ENCODE measurements around the gene FUT6.

DNA sequence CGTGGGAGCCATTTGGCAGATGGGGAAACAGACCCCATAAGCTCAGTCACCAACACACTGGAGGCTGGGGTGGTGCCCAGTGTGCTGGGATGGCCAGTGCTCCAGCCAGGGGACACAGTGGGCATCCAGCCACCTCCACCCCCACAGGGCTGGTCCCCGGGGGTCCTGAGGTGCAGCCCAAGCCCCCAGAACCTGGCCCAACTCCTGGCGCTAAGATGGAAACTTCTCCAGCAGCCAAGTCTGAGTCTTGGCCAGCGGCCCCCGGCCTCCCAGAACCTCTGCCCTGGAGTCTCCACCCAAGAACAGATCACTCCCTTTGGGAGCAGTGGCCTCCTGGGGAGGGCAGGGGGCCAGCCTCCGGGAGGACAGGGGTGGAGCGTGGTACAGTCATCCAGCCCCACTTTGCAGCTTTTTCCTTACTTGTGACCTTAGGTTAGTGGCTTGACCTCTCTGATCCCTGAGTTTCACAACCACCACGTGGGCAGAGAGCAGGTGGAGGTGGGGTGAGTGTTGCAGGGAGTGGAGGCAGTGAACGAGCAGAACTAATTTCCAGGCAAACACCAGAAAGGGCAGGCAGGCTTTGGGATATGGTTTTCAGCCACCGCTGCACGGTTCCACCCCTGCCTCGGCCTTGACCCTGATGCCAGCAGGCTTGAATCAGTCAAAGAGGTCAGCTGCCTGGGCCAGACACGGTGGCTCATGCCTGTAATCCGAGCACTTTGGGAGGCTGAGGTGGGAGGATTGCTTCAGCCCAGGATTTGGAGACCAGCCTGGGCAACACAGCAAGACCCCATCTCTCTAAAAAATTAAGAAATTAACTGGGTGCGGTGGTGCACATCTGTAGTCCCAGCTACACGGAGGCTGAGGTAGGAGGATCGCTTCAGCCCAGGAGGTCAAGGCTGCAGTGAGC lies 38.9 kb downstream of the FUT6 start:
- TF ChIP-seq POLR2A (IDR thresholded peaks at IDR 0.05; ENCODE audit: low read depth, low read length): no peak
- TF ChIP-seq TAF1 (IDR thresholded peaks at IDR 0.05; ENCODE audit: borderline replicate concordance, low read depth, low read length): no peak

Measured in GM12892 (cell line).